B cell (primary cell): ENCODE measurements around the gene PCSK1N. TPM values are rescaled to one million over a fixed set of nuclear protein-coding genes. Genes with fewer than 3 reads are reported as not detected.

Experiments
- ATAC-seq: fragments of 200-7000 bp; cut with Tn5 transposase; one replicate; pipeline ENCODE4 v1.10.0; 2021; ENCODE audit warnings: low read depth, mild to moderate bottlenecking, moderate number of reproducible peaks, moderate library complexity
- CTCF ChIA-PET: fragments of 350-600 bp; sonication (Branson Sonifier 250); formaldehyde crosslinking; loops from one replicate; lab custom pipeline; 2021; ENCODE audit warnings: antibody characterized with exemption, inconsistent platforms; lab: Charles Lee
- POLR2A ChIA-PET: fragments of 350-600 bp; sonication (Branson Sonifier 250); formaldehyde crosslinking; loops from one replicate; lab custom pipeline; 2021; ENCODE audit warnings: antibody characterized with exemption; lab: Charles Lee
- DNase-seq: peaks from one replicate; pipeline ENCODE4 v3.0.0; 2013
- H2AFZ ChIP-seq: 2 replicates; pipeline ENCODE4 v1.6.1; 2012; ENCODE audit warnings: mild to moderate bottlenecking, low read depth, low read length; ENCODE audit not compliant: insufficient read depth, poor library complexity, severe bottlenecking
- H3K27ac ChIP-seq, 2 donors: 1 replicate in 1 of 2; 2 replicates in 1 of 2; pipeline ENCODE4 v1.5.1; 2012 to 2013; ENCODE audit warnings: low read length in 2 of 2, mild to moderate bottlenecking in 2 of 2, moderate library complexity in 1 of 2
- H3K27me3 ChIP-seq, 4 experiments: fragments of 200-600 bp in 1 of 4; sonication (generic) in 1 of 4; replicated peaks in 1 of 4; 1 replicate in 2 of 4; 2 replicates in 2 of 4; pipeline versions ENCODE4 v1.6.1 to v1.7.0; 2013 to 2016; ENCODE audit warnings: low read length in 3 of 4, mild to moderate bottlenecking in 2 of 4, mixed read lengths in 1 of 4, moderate library complexity in 1 of 4; ENCODE audit not compliant: insufficient read depth in 4 of 4, control insufficient read depth in 3 of 4; ENCODE audit errors: control extremely low read depth in 1 of 4
- H3K36me3 ChIP-seq, 2 experiments: replicated peaks in 1 of 2; 1 replicate in 1 of 2; 2 replicates in 1 of 2; pipeline versions ENCODE4 v1.6.1 to v1.7.1; 2013; ENCODE audit warnings: low read length in 1 of 2; ENCODE audit not compliant: insufficient read depth in 2 of 2, control insufficient read depth in 1 of 2; ENCODE audit errors: control extremely low read depth in 1 of 2, extremely low read depth in 1 of 2
- H3K4me1 ChIP-seq, 2 donors: fragments of 200-600 bp in 1 of 2; sonication (generic) in 1 of 2; 1 replicate in 1 of 2; 2 replicates in 1 of 2; pipeline versions ENCODE4 v1.5.1 to v1.6.1; 2013 to 2017; ENCODE audit warnings: low read length in 2 of 2; ENCODE audit not compliant: control insufficient read depth in 2 of 2, insufficient read depth in 2 of 2
- H3K4me2 ChIP-seq: replicated peaks from 2 replicates; pipeline ENCODE3; 2012; ENCODE audit warnings: mild to moderate bottlenecking, low read depth, low read length; ENCODE audit not compliant: poor library complexity, severe bottlenecking
- H3K4me3 ChIP-seq, 5 experiments: fragments of 200-600 bp in 1 of 5; sonication (generic) in 1 of 5; 1 replicate in 3 of 5; 2 replicates in 2 of 5; pipeline versions ENCODE4 v1.5.1 to v1.7.0; 2011 to 2016; ENCODE audit warnings: low read length in 4 of 5, mild to moderate bottlenecking in 4 of 5, low read depth in 2 of 5, control low read depth in 1 of 5, moderate library complexity in 1 of 5; ENCODE audit not compliant: insufficient read depth in 1 of 5; ENCODE audit errors: control extremely low read depth in 1 of 5, extremely low read depth in 1 of 5
- H3K79me2 ChIP-seq: fragments of 200-600 bp; sonication (generic); one replicate; pipeline ENCODE4 v1.6.0; 2016; ENCODE audit warnings: low read length; ENCODE audit not compliant: control insufficient read depth, insufficient read depth
- H3K9ac ChIP-seq: fragments of 200-600 bp; sonication (generic); 2 replicates; pipeline ENCODE4 v1.6.1; 2017; ENCODE audit warnings: mild to moderate bottlenecking, low read length, moderate library complexity
- H3K9me3 ChIP-seq, 3 donors: one replicate each; pipeline versions ENCODE4 v1.6.1 to v1.7.1; 2013; ENCODE audit warnings: low read length in 2 of 3; ENCODE audit not compliant: control insufficient read depth in 2 of 3, insufficient read depth in 1 of 3; ENCODE audit errors: control extremely low read depth in 1 of 3
- H4K20me1 ChIP-seq: 2 replicates; pipeline ENCODE4 v1.6.0; 2012; ENCODE audit warnings: mild to moderate bottlenecking, low read length; ENCODE audit not compliant: insufficient read depth, control insufficient read depth, poor library complexity, severe bottlenecking
- H3K27ac Mint-ChIP-seq: one replicate; pipeline ENCODE4 v1.8.0; 2021; ENCODE audit warnings: mixed read lengths
- H3K27me3 Mint-ChIP-seq: one replicate; pipeline ENCODE4 v1.8.0; 2021; ENCODE audit warnings: mixed read lengths
- H3K4me1 Mint-ChIP-seq: one replicate; pipeline ENCODE4 v1.8.0; 2021; ENCODE audit warnings: mixed read lengths
- H3K4me3 Mint-ChIP-seq: one replicate; pipeline ENCODE4 v1.8.0; 2021; ENCODE audit warnings: mixed read lengths
- H3K9me3 Mint-ChIP-seq: one replicate; pipeline ENCODE4 v1.8.0; 2022; ENCODE audit warnings: mixed read lengths; ENCODE audit not compliant: insufficient read depth
- EZH2 ChIP-seq: IDR thresholded peaks from 2 replicates; pipeline ENCODE4 v1.6.1; 2012; ENCODE audit warnings: borderline replicate concordance, low read depth, mild to moderate bottlenecking, moderate library complexity, low read length; ENCODE audit not compliant: insufficient read depth, poor library complexity, severe bottlenecking
- WGBS: methylation state at CpG from one replicate; pipeline ENCODE4 v1.1.5; 2013; ENCODE audit warnings: missing lambda C conversion rate; ENCODE audit not compliant: insufficient coverage; 5-methylcytosine and 5-hydroxymethylcytosine counted together
- intact Hi-C: fragments of 100-400 bp; cut with micrococcal nuclease; formaldehyde crosslinking; loops from one replicate; pipeline ENCODE4 v1.10.0; 2022
- polyA plus RNA-seq: library from polyadenylated mRNA; depleted of rRNA; stranded (reverse); fragments of >200 nt; gene quantifications from 2 replicates; pipeline ENCODE4 v1.2.3, GENCODE V29; 2012
- total RNA-seq, 2 donors: library from RNA; stranded (reverse); fragments of 120-200 nt in 1 of 2; gene quantifications; 1 replicate in 1 of 2; 2 replicates in 1 of 2; pipeline versions ENCODE4 v1.2.3 to v1.2.4, GENCODE V29; 2013 to 2022
- TF ChIP-seq, protein P1 (sequence below): fragments of 200-600 bp; IDR thresholded peaks from one replicate; pipeline ENCODE4 v1.8.0; 2022; ENCODE audit warnings: antibody characterized with exemption, mild to moderate bottlenecking

Gene PCSK1N
- total and polyA plus RNA-seq, 2 donors (not counting 1 experiment from before 2014, with no cell fraction given): 0.09 TPM; not detected in 1

DNA sequence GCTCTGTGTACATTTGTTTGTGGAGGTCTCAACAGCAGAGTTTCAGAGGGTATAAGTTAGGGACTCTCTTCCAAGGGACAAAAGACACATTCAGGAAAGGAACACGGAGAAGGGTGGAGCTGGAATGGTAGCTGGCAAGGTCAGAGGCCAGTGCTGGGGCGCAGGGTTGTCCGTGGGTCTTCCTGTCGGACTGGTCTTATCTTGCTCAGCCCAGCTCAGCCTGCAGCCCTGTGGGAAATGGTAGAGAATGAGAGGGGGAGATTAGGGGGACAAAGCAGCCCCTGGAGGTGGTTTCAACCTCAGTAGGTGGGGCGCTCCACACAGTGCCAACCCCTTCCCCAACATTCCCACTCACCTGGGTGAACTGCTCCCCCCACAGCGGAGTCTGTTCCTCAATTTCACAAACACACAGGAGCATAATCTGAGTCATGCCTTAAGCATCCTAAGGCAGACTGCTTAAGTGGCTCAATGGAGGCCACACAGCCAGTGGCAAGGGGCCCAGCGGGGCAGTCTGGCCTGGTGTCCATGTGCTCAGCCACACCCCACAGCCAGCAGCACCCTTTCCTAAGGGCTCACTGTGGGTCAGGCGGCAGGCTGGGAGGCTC, 40.4 kb downstream of the PCSK1N start:
- intact Hi-C loops: no loop called here
- Histone ChIP-seq H3K4me1 (no peaks in the 10 kb centered on the region), H3K36me3 (no peaks in the 10 kb centered on the region), H4K20me1 (no peaks in the 10 kb centered on the region), H3K4me2 (no peak overlapping the region), H3K27ac (no peak overlapping the region), H3K79me2 (no peaks in the 10 kb centered on the region), H3K9me3 (no peaks in the 10 kb centered on the region), H3K4me3 (no peak overlapping the region), H2AFZ (no peak overlapping the region), H3K9ac (no peak overlapping the region), H3K27me3 (no peaks in the 10 kb centered on the region)
- Mint-ChIP-seq H3K4me1 (no peaks in the 10 kb centered on the region), H3K27me3 (no peaks in the 10 kb centered on the region), H3K4me3 (no peak overlapping the region), H3K9me3 (no peaks in the 10 kb centered on the region), H3K27ac (no peak overlapping the region)
- TF ChIP-seq EZH2: no peak
- TF ChIP-seq, protein P1, sequence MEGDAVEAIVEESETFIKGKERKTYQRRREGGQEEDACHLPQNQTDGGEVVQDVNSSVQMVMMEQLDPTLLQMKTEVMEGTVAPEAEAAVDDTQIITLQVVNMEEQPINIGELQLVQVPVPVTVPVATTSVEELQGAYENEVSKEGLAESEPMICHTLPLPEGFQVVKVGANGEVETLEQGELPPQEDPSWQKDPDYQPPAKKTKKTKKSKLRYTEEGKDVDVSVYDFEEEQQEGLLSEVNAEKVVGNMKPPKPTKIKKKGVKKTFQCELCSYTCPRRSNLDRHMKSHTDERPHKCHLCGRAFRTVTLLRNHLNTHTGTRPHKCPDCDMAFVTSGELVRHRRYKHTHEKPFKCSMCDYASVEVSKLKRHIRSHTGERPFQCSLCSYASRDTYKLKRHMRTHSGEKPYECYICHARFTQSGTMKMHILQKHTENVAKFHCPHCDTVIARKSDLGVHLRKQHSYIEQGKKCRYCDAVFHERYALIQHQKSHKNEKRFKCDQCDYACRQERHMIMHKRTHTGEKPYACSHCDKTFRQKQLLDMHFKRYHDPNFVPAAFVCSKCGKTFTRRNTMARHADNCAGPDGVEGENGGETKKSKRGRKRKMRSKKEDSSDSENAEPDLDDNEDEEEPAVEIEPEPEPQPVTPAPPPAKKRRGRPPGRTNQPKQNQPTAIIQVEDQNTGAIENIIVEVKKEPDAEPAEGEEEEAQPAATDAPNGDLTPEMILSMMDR: no peak
- DNase-seq: no peak
- 95% methylated on average over 5 of the region's 8 CpGs for WGBS
- POLR2A ChIA-PET: no interaction called here
- ATAC-seq: no peak
- CTCF ChIA-PET: no interaction called here

DNA sequence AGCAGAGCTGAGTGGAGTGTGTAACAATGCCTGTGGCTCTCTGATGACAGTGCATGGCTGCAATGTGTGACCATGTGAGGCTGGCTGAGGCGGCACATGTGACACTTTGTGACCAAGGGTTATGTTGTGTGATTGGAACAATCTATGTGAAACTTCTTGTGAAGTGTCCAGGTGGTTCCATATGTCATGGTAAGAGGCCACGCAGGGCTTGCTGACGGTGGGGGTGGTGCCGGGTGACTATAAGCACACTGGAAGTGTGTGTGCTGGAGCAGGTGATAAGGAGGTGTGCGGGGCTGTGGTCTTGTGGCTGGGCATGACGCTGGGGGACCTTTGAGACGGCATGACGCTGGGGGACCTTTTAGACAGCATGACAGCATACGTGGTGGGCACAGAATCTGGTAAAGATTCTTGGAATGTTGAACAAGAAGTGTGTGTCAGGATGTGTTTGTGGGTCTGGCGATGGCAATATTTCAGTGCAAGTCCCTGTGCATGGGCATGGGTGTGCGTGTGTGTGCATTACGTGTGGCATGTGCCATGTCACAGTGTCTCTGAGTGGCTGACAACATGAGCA, 41.0 kb downstream of the PCSK1N start:
- no peak for ATAC-seq
- no peak overlapping the region for H3K27ac Mint-ChIP-seq
- no peaks in the 10 kb centered on the region for H3K79me2 ChIP-seq
- no peak overlapping the region for H3K9ac ChIP-seq
- no peaks in the 10 kb centered on the region for H3K9me3 ChIP-seq
- no peaks in the 10 kb centered on the region for H3K36me3 ChIP-seq
- no peaks in the 10 kb centered on the region for H3K27me3 Mint-ChIP-seq
- H3K27ac ChIP-seq: no peak overlapping the region
- POLR2A ChIA-PET: no interaction called here
- TF ChIP-seq, protein P1: no peak
- TF ChIP-seq EZH2: no peak
- no peaks in the 10 kb centered on the region for H4K20me1 ChIP-seq
- WGBS: 96% methylated on average over 12 of the region's 12 CpGs
- no peak overlapping the region for H2AFZ ChIP-seq
- CTCF ChIA-PET: no interaction called here
- intact Hi-C loops: no loop called here
- H3K4me2 ChIP-seq: no peak overlapping the region
- H3K9me3 Mint-ChIP-seq: no peaks in the 10 kb centered on the region
- H3K4me1 Mint-ChIP-seq: no peaks in the 10 kb centered on the region
- no peak for DNase-seq
- H3K4me3 Mint-ChIP-seq: no peak overlapping the region
- H3K4me1 ChIP-seq: no peaks in the 10 kb centered on the region
- H3K4me3 ChIP-seq: no peak overlapping the region
- H3K27me3 ChIP-seq: no peaks in the 10 kb centered on the region
